NT2/D1 (cell line): Measurements from ENCODE around the gene IPMK.

Experiments used
- SUZ12 ChIP-seq: IDR thresholded peaks from 2 replicates; pipeline ENCODE4 v1.6.1; 2011; ENCODE audit not compliant: insufficient read length, insufficient read depth; ENCODE audit errors: extremely low read depth
- YY1 ChIP-seq: IDR thresholded peaks from 2 replicates; pipeline ENCODE4 v1.6.1; 2011; ENCODE audit not compliant: insufficient read length, insufficient read depth
- ZNF274 ChIP-seq: IDR thresholded peaks from 2 replicates; pipeline ENCODE4 v1.6.1; 2011; ENCODE audit warnings: mild to moderate bottlenecking, low read depth, low read length

- TF ChIP-seq YY1 (no peak), ZNF274 (no peak), SUZ12 (no peak)
These were observed 26.3 kb downstream of the IPMK start for GRCh38 chr10:58241346-58241745.
